Psoas muscle (tissue), 8 donors: ENCODE measurements around the gene LACTB. TPM values are rescaled to one million over a fixed set of nuclear protein-coding genes. Genes with fewer than 3 reads are reported as not detected.

ENCODE experiments used
- ATAC-seq, 4 donors: fragments of 200-7000 bp; cut with Tn5 transposase; one replicate each; pipeline ENCODE4 v1.9.1; 2020; ENCODE audit warnings: moderate library complexity in 3 of 4, mild to moderate bottlenecking in 2 of 4
- DNase-seq, 2 donors: peaks; one replicate each; pipeline ENCODE4 v3.0.0-alpha.2; 2020
- H3K27ac ChIP-seq: fragments of 200-600 bp; one replicate; pipeline ENCODE4 v1.8.0; 2022
- H3K27me3 ChIP-seq, 3 donors: fragments of 200-600 bp in 1 of 3; one replicate each; pipeline versions ENCODE4 v1.6.1 to v1.8.0; 2013 to 2022; ENCODE audit warnings: low read length in 2 of 3, mild to moderate bottlenecking in 2 of 3, moderate library complexity in 1 of 3; ENCODE audit not compliant: insufficient read depth in 3 of 3
- H3K36me3 ChIP-seq, 2 donors: fragments of 200-600 bp in 1 of 2; one replicate each; pipeline versions ENCODE4 v1.6.1 to v1.8.0; 2013 to 2022; ENCODE audit warnings: low read depth in 1 of 2, mild to moderate bottlenecking in 1 of 2, moderate library complexity in 1 of 2; ENCODE audit not compliant: insufficient read depth in 1 of 2
- H3K4me1 ChIP-seq: fragments of 200-600 bp; one replicate; pipeline ENCODE4 v1.8.0; 2022
- H3K4me3 ChIP-seq: fragments of 200-600 bp; one replicate; pipeline ENCODE4 v1.8.0; 2022; ENCODE audit warnings: mild to moderate bottlenecking
- H3K9me3 ChIP-seq: fragments of 200-600 bp; one replicate; pipeline ENCODE4 v1.8.0; 2022
- CTCF ChIP-seq: fragments of 200-600 bp; IDR thresholded peaks from one replicate; pipeline ENCODE4 v1.8.0; 2022; ENCODE audit warnings: antibody characterized with exemption
- WGBS, 3 donors: extraction: QIAGEN DNeasy Blood & Tissue Kit; methylation state at CpG; one replicate each; pipeline versions ENCODE4 v1.1.6 to v1.1.7; 2013; 5-methylcytosine and 5-hydroxymethylcytosine counted together
- intact Hi-C, 2 donors: fragments of 100-400 bp; cut with DNase I; formaldehyde crosslinking; loops; one replicate each; pipeline versions ENCODE4 v1.11.0 to v1.14.2; 2022
- long read RNA-seq, 2 donors: library from polyadenylated mRNA; unstranded; transcript quantifications; one replicate each; pipeline ENCODE4 v2.0.0, GENCODE V29; 2021
- polyA plus RNA-seq, 3 donors: library from polyadenylated mRNA; stranded (reverse); fragments of 200-250 nt; gene quantifications; one replicate each; pipeline ENCODE4 v1.2.3, GENCODE V29; 2013
- total RNA-seq, 4 donors: library from RNA; stranded (reverse); fragmentation: NEBNext Ultra II Directional in 2 of 4; extraction: Animal tissue kit (Norgen Biotek cat#: 25700) in 2 of 4; gene quantifications; one replicate each; pipeline versions ENCODE4 v1.2.1 to v1.2.4, GENCODE V29; 2021 to 2023
- donor health status: healthy with polysubstance abuse.
- donor health status: DM: no; HTN: no; CAD: no; lungs with moderate emphysema.
- donor health status: Bipolar disorder and iron deficiency.
- donor health status: healthy.
- donor health status: DM: yes; HTN: yes; CAD: no.
- donor health status: DM: no; HTN: no; CAD: no.
- donor health status: DM: no; HTN: no; CAD: no.
- donor health status: DM: yes; HTN: yes; CAD: no.

LACTB gene
- total RNA-seq (10 to 100 TPM; 23.0 to 44.0 (median 33.7) TPM), polyA plus RNA-seq (10 to 100 TPM; 24.9 to 44.6 (median 29.7) TPM)
- long read RNA-seq, donor 1, transcript LACTB-201 (6 exons, 1,972 nt) = major isoform, 34 of 47 reads
- long read RNA-seq, donor 1, partial matches to known transcripts = 11 of 47 reads
- long read RNA-seq, donor 1, other reads (novel, unspliced or antisense) = 2 of 47 reads
- long read RNA-seq, donor 2, transcript LACTB-201 (6 exons, 1,972 nt) = major isoform, 86 of 123 reads
- long read RNA-seq, donor 2, partial matches to known transcripts = 21 of 123 reads
- long read RNA-seq, donor 2, other reads (novel, unspliced or antisense) = 14 of 123 reads

GRCh38 chr15:63121382-63122001 is at the start of gene LACTB:
Gene LACTB, plus strand, starts transcription at chr15:63121861. Its CDS starts 11 bp downstream, at chr15:63121872.
- WGBS, 3 donors = 2 to 3% (median 2%) methylated on average over 25 to 40 of the region's 40 CpGs
- H3K9me3 ChIP-seq = no peaks in the 10 kb centered on the region
- peak within 1 kb of the TSS; percentile 98 for H3K27ac ChIP-seq
- no peak for TF ChIP-seq CTCF
- peak within 1 kb of the TSS; percentile 97 for H3K4me3 ChIP-seq
- ATAC-seq (peak; percentile 93 to 94 (median 93)), DNase-seq (peak; percentile 91 to 94)
- H3K4me1 ChIP-seq = no peaks in the 10 kb centered on the region
- no peaks in the 10 kb centered on the region for H3K27me3 ChIP-seq
- intact Hi-C loops = loop anchor here in 1 of 2 donors (5.0 kb wide), 1 partner anchor 36 kb away; the partner anchor contains the start of gene RPS27L
- peaks cover 0 to 17% of the 10 kb centered on the region in 2 donors for H3K36me3 ChIP-seq

- H3K27ac ChIP-seq = no peak overlapping the region
- DNase-seq (no peak), ATAC-seq (no peak)
- H3K4me3 ChIP-seq = no peak overlapping the region
- TF ChIP-seq CTCF = no peak
- H3K9me3 ChIP-seq = no peaks in the 10 kb centered on the region
- H3K4me1 ChIP-seq = peaks cover 12% of the 10 kb centered on the region
- 61 to 80% (median 69%) methylated on average over 3 of the region's 3 CpGs for WGBS, 3 donors
- intact Hi-C loops = no loop called here
- H3K36me3 ChIP-seq = peaks cover 0 to 27% of the 10 kb centered on the region in 2 donors
- H3K27me3 ChIP-seq = peaks cover 0 to 3% (median 0%) of the 10 kb centered on the region in 3 donors
Measured at GRCh38 chr15:63072023-63072650, 49.5 kb upstream of the LACTB start.

GRCh38 chr15:63072809-63073277 is 48.8 kb upstream of the LACTB start:
- Histone ChIP-seq H3K27ac (no peak overlapping the region), H3K27me3 (peaks cover 0 to 3% (median 0%) of the 10 kb centered on the region in 3 donors), H3K36me3 (peaks cover 0 to 20% of the 10 kb centered on the region in 2 donors), H3K9me3 (no peaks in the 10 kb centered on the region), H3K4me3 (no peak overlapping the region), H3K4me1 (peaks cover 12% of the 10 kb centered on the region)
- 84 to 95% (median 89%) methylated on average over 9 of the region's 9 CpGs for WGBS, 3 donors
- ATAC-seq (no peak), DNase-seq (no peak)
- no peak for TF ChIP-seq CTCF
- intact Hi-C loops = no loop called here

GRCh38 chr15:63073497-63074172 is 48.0 kb upstream of the LACTB start:
- DNase-seq (no peak), ATAC-seq (no peak)
- Histone ChIP-seq H3K4me3 (no peak overlapping the region), H3K9me3 (no peaks in the 10 kb centered on the region), H3K36me3 (peaks cover 0 to 17% of the 10 kb centered on the region in 2 donors), H3K27ac (no peak overlapping the region), H3K4me1 (peaks cover 12% of the 10 kb centered on the region), H3K27me3 (peaks cover 0 to 3% (median 0%) of the 10 kb centered on the region in 3 donors)
- 78 to 85% (median 79%) methylated on average over 9 of the region's 9 CpGs for WGBS, 3 donors
- intact Hi-C loops = no loop called here
- TF ChIP-seq CTCF = no peak
